Activated T-helper 9 cell treated with anti-CD3 and anti-CD28 coated beads, Interleukin-2, amount 50 U/mL, for 16 hours (primary cell): ENCODE results near the gene GPR108.
"Not testable (repeated sequence)": the region's sequence is repeated elsewhere in the genome, so short reads cannot be mapped to it uniquely, and the experiment has no call there.

Experiments used
- DNase-seq: peaks from one replicate; pipeline ENCODE4 v3.0.0-alpha.2; 2020; ENCODE audit warnings: low read depth

GPR108 gene

GRCh38 chr19:6761053-6761676 is 23.8 kb upstream of the GPR108 start:
- DNase-seq, result no peak

- no peak for DNase-seq
Measured at GRCh38 chr19:6760606-6761005, 23.2 kb upstream of the GPR108 start.

GRCh38 chr19:6754653-6755463 is 17.5 kb upstream of the GPR108 start:
- no peak for DNase-seq

- DNase-seq, result no peak
Measured at GRCh38 chr19:6754136-6754535, 16.8 kb upstream of the GPR108 start.

- peak; percentile 64 for DNase-seq
Measured at GRCh38 chr19:6753178-6754031, 16.0 kb upstream of the GPR108 start.

- no peak for DNase-seq
Measured at GRCh38 chr19:6752256-6753177, 15.1 kb upstream of the GPR108 start.

- no peak for DNase-seq
Measured at GRCh38 chr19:6751189-6751588, 13.8 kb upstream of the GPR108 start.

- no peak for DNase-seq
Measured at GRCh38 chr19:6750062-6750461, 12.7 kb upstream of the GPR108 start.

- DNase-seq, result not testable (repeated sequence)
Measured at GRCh38 chr19:6748543-6748942, 11.2 kb upstream of the GPR108 start.

GRCh38 chr19:6745965-6746364 is 8.6 kb upstream of the GPR108 start:
- DNase-seq, result no peak

- DNase-seq, result no peak
Measured at GRCh38 chr19:6744381-6745301, 7.3 kb upstream of the GPR108 start.

- DNase-seq, result no peak
Measured at GRCh38 chr19:6743714-6744380, 6.5 kb upstream of the GPR108 start.

- DNase-seq, result no peak
Measured at GRCh38 chr19:6743066-6743465, 5.7 kb upstream of the GPR108 start.

GRCh38 chr19:6740589-6741343 is 3.4 kb upstream of the GPR108 start:
- no peak for DNase-seq

- DNase-seq, result no peak
Measured at GRCh38 chr19:6739883-6740588, 2.7 kb upstream of the GPR108 start.

GRCh38 chr19:6739390-6739882 is 2.1 kb upstream of the GPR108 start, which contains the start of gene TRIP10:
TRIP10 (plus strand) TSS chr19:6739680; CDS start chr19:6739762, 82 bp downstream.
- DNase-seq, result peak; percentile 78

GRCh38 chr19:6738787-6739389 is 1.5 kb upstream of the GPR108 start:
- DNase-seq, result no peak
